ENCODE results near the gene KRT85.

The KRT85 gene

DNA sequence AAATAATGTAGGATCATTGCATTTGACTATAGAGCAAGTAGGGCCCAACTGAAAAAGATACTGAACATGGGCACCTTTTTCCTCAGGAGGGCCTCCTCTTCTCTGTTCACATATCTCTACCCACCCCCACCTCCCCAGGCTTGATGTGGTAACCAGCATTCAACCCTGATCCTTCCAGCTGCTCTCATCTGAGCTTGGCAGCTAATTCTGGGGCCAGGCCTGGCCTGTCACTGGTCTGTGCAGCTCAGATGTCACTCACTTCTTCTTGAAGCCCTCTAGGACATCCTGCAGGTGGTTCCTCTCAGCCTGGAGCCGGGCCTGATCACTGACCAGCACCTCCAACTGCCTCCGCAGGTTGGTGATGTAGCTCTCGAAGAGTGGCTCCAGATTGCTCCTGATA is 16.1 kb upstream of the KRT85 start:
- peaks cover 6% of the 10 kb centered on the region; the same call in 1 of the 2 replicates for H3K27me3 ChIP-seq (ENCODE audit: insufficient read depth, low read length)

DNA sequence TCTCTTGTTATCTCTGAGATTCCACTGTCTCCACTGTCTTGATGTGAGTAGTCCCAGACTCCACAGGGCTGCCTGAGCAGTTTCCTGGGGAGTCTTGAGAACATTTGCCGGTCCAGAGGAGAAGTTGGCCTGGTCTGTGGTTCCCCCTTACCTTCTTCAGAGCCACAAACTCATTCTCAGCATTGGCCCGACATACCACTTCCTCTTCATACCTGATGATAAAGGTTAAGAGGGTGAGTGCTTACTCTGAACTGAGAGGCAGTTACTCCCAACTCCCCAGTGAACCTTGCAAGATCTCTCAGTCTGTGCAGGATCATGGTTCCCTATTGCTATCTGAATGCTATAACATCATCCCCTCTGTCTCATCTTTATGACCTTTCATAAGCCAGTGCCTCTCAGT is 15.6 kb upstream of the KRT85 start:
- H3K4me2 ChIP-seq (ENCODE audit: low read length) = no peak overlapping the region
- no peak overlapping the region for H3K27ac ChIP-seq (ENCODE audit: low read depth, low read length, poor library complexity, severe bottlenecking)
- H3K79me2 ChIP-seq (ENCODE audit: insufficient read depth, low read length) = no peaks in the 10 kb centered on the region
- H3K9ac ChIP-seq (ENCODE audit: low read length) = no peak overlapping the region
- peaks cover 6% of the 10 kb centered on the region; the same call in 1 of the 2 replicates for H3K27me3 ChIP-seq (ENCODE audit: insufficient read depth, low read length)
- H2AFZ ChIP-seq (ENCODE audit: low read length) = no peak overlapping the region
- H3K4me3 ChIP-seq (ENCODE audit: low read depth, low read length, poor library complexity, severe bottlenecking) = no peak overlapping the region
- no peak for TF ChIP-seq EZH2 (IDR thresholded peaks at IDR 0.05; ENCODE audit: borderline replicate concordance, low read length)
- TF ChIP-seq, protein P1, sequence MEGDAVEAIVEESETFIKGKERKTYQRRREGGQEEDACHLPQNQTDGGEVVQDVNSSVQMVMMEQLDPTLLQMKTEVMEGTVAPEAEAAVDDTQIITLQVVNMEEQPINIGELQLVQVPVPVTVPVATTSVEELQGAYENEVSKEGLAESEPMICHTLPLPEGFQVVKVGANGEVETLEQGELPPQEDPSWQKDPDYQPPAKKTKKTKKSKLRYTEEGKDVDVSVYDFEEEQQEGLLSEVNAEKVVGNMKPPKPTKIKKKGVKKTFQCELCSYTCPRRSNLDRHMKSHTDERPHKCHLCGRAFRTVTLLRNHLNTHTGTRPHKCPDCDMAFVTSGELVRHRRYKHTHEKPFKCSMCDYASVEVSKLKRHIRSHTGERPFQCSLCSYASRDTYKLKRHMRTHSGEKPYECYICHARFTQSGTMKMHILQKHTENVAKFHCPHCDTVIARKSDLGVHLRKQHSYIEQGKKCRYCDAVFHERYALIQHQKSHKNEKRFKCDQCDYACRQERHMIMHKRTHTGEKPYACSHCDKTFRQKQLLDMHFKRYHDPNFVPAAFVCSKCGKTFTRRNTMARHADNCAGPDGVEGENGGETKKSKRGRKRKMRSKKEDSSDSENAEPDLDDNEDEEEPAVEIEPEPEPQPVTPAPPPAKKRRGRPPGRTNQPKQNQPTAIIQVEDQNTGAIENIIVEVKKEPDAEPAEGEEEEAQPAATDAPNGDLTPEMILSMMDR (IDR thresholded peaks at IDR 0.05; ENCODE audit: low read length) = no peak
- H3K36me3 ChIP-seq (ENCODE audit: insufficient read depth, low read length) = no peaks in the 10 kb centered on the region
- H3F3A ChIP-seq (ENCODE audit: insufficient read depth, low read length) = no peaks in the 10 kb centered on the region
- no peaks in the 10 kb centered on the region for H3K4me1 ChIP-seq (ENCODE audit: insufficient read depth, low read length, severe bottlenecking)
- H3K9me3 ChIP-seq (ENCODE audit: low read length) = no peaks in the 10 kb centered on the region
- H4K20me1 ChIP-seq (ENCODE audit: insufficient read depth, low read length) = no peaks in the 10 kb centered on the region
- no peaks in the 10 kb centered on the region for H3K9me2 ChIP-seq (ENCODE audit: low read depth, low read length)

More for the DNA sequence above, 16.1 kb upstream of the KRT85 start:
- Histone ChIP-seq H3K36me3 (ENCODE audit: insufficient read depth, low read length) (no peaks in the 10 kb centered on the region), H3K4me2 (ENCODE audit: low read length) (no peak overlapping the region), H3K79me2 (ENCODE audit: insufficient read depth, low read length) (no peaks in the 10 kb centered on the region), H3K27ac (ENCODE audit: low read depth, low read length, poor library complexity, severe bottlenecking) (no peak overlapping the region), H3K9ac (ENCODE audit: low read length) (no peak overlapping the region), H3K9me3 (ENCODE audit: low read length) (no peaks in the 10 kb centered on the region), H3K4me3 (ENCODE audit: low read depth, low read length, poor library complexity, severe bottlenecking) (no peak overlapping the region), H4K20me1 (ENCODE audit: insufficient read depth, low read length) (no peaks in the 10 kb centered on the region), H3F3A (ENCODE audit: insufficient read depth, low read length) (no peaks in the 10 kb centered on the region), H2AFZ (ENCODE audit: low read length) (no peak overlapping the region), H3K4me1 (ENCODE audit: insufficient read depth, low read length, severe bottlenecking) (no peaks in the 10 kb centered on the region), H3K9me2 (ENCODE audit: low read depth, low read length) (no peaks in the 10 kb centered on the region)
- no peak for TF ChIP-seq EZH2 (IDR thresholded peaks at IDR 0.05; ENCODE audit: borderline replicate concordance, low read length)
- TF ChIP-seq, protein P1 (IDR thresholded peaks at IDR 0.05; ENCODE audit: low read length) = no peak

DNA sequence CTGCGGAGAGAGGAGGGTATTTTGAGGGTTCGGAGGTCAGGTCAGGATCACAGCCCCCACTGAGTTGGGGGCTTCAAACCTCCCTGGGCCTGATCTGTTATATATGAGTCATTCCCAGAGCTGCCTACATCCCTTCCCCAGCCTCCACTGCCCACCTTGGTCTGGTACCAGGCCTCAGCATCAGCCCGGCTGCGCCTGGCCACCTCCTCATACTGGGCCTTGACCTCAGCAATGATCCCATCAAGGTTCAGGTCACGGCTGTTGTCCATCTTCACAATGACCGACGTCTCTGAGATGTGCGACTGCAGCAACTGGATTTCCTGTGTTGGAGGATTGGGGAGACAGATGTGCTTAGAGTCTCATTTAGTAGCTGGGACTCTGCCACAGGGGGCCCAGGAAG is 13.9 kb upstream of the KRT85 start:
- Histone ChIP-seq H2AFZ (ENCODE audit: low read length) (no peak overlapping the region), H3K4me2 (ENCODE audit: low read length) (no peak overlapping the region), H4K20me1 (ENCODE audit: insufficient read depth, low read length) (no peaks in the 10 kb centered on the region), H3K27ac (ENCODE audit: low read depth, low read length, poor library complexity, severe bottlenecking) (no peak overlapping the region), H3F3A (ENCODE audit: insufficient read depth, low read length) (no peaks in the 10 kb centered on the region), H3K4me3 (ENCODE audit: low read depth, low read length, poor library complexity, severe bottlenecking) (no peak overlapping the region), H3K9me3 (ENCODE audit: low read length) (no peaks in the 10 kb centered on the region), H3K4me1 (ENCODE audit: insufficient read depth, low read length, severe bottlenecking) (no peaks in the 10 kb centered on the region), H3K9ac (ENCODE audit: low read length) (no peak overlapping the region), H3K27me3 (ENCODE audit: insufficient read depth, low read length) (peaks cover 6% of the 10 kb centered on the region; the same call in 1 of the 2 replicates), H3K36me3 (ENCODE audit: insufficient read depth, low read length) (no peaks in the 10 kb centered on the region), H3K9me2 (ENCODE audit: low read depth, low read length) (no peaks in the 10 kb centered on the region), H3K79me2 (ENCODE audit: insufficient read depth, low read length) (no peaks in the 10 kb centered on the region)
- TF ChIP-seq EZH2 (IDR thresholded peaks at IDR 0.05; ENCODE audit: borderline replicate concordance, low read length) = no peak
- TF ChIP-seq, protein P1 (IDR thresholded peaks at IDR 0.05; ENCODE audit: low read length) = no peak

Measured in OCI-LY1 (cell line).